Endothelial cell of umbilical vein (primary cell): ENCODE data around the gene RUSC2. TPM values are rescaled to one million over a fixed set of nuclear protein-coding genes. Genes with fewer than 3 reads are reported as not detected.

Source experiments
- BruUV-seq: library from RNA; stranded (reverse); fragments of 400-500 nt; replicated peaks from 2 replicates; lab custom pipeline; 2021; lab: Mats Ljungman, UMichigan
- CTCF ChIA-PET: fragments of 300-600, 350-600 bp; sonication (Branson Sonifier 250); formaldehyde crosslinking; loops from one replicate; lab custom pipeline; 2021; ENCODE audit warnings: antibody characterized with exemption, inconsistent platforms; lab: Charles Lee
- POLR2A ChIA-PET: fragments of 300-600, 350-600 bp; sonication (Branson Sonifier 250); formaldehyde crosslinking; loops from one replicate; lab custom pipeline; 2021; ENCODE audit warnings: antibody characterized with exemption, inconsistent platforms; lab: Charles Lee
- DNase-seq: peaks from one replicate; pipeline ENCODE4 v3.0.0-alpha.2; 2011; ENCODE audit warnings: low read depth, low spot score
- FAIRE-seq: peaks from 2 replicates; lab custom pipeline; 2011; peaks lifted over from hg19 to GRCh38; lab: Jason Lieb, UNC
- H2AFZ ChIP-seq: 2 replicates; pipeline ENCODE4 v1.6.0; 2012; ENCODE audit warnings: low read depth, low read length, control low read depth, inconsistent platforms
- H3K27ac ChIP-seq: 2 replicates; pipeline ENCODE4 v1.5.1; 2011; ENCODE audit warnings: low read depth, mild to moderate bottlenecking, control low read depth, low read length, moderate library complexity; ENCODE audit not compliant: insufficient read depth
- H3K27me3 ChIP-seq, 2 experiments: 2 replicates each; pipeline versions ENCODE4 v1.6.0 to v1.6.1; 2011; ENCODE audit warnings: low read length in 2 of 2, mixed read lengths in 1 of 2; ENCODE audit not compliant: control insufficient read depth in 2 of 2, insufficient read depth in 2 of 2
- H3K36me3 ChIP-seq, 2 experiments: 2 replicates in 1 of 2; 3 replicates in 1 of 2; pipeline ENCODE4 v1.5.1; 2011; ENCODE audit warnings: low read length in 2 of 2, mild to moderate bottlenecking in 1 of 2, moderate library complexity in 1 of 2; ENCODE audit not compliant: control insufficient read depth in 2 of 2, insufficient read depth in 2 of 2; ENCODE audit errors: extremely low read depth in 1 of 2
- H3K4me1 ChIP-seq: 3 replicates; pipeline ENCODE4 v1.5.1; 2011; ENCODE audit warnings: mild to moderate bottlenecking, low read length; ENCODE audit not compliant: control insufficient read depth, insufficient read depth; ENCODE audit errors: extremely low read depth
- H3K4me2 ChIP-seq: 2 replicates; pipeline ENCODE4 v1.6.1; 2011; ENCODE audit warnings: low read length, control low read depth, mixed read lengths; ENCODE audit not compliant: insufficient read depth
- H3K4me3 ChIP-seq, 3 experiments: fragments of 200-600 bp in 1 of 3; sonication (generic), shearing (Covaris generic) in 1 of 3; replicated peaks in 1 of 3; 2 replicates each; pipeline ENCODE4 v1.5.1; 2011 to 2016; ENCODE audit warnings: control low read depth in 3 of 3, low read length in 3 of 3, mild to moderate bottlenecking in 2 of 3, inconsistent platforms in 1 of 3, low read depth in 1 of 3, moderate library complexity in 1 of 3; ENCODE audit not compliant: insufficient read depth in 1 of 3
- H3K79me2 ChIP-seq: 2 replicates; pipeline ENCODE4 v1.6.0; 2012; ENCODE audit warnings: low read length, inconsistent platforms; ENCODE audit not compliant: control insufficient read depth, insufficient read depth
- H3K9ac ChIP-seq: replicated peaks from 2 replicates; pipeline ENCODE3; 2011; ENCODE audit warnings: low read length, control low read depth; ENCODE audit not compliant: insufficient read depth; ENCODE audit errors: extremely low read depth
- H3K9me1 ChIP-seq: replicated peaks from 3 replicates; pipeline ENCODE4 v1.6.0; 2011; ENCODE audit warnings: mild to moderate bottlenecking, low read length; ENCODE audit not compliant: control insufficient read depth, insufficient read depth; ENCODE audit errors: extremely low read depth
- H3K9me3 ChIP-seq: replicated peaks from 2 replicates; pipeline ENCODE4 v1.5.1; 2012; ENCODE audit warnings: low read length, inconsistent platforms; ENCODE audit not compliant: control insufficient read depth, insufficient read depth
- H4K20me1 ChIP-seq: replicated peaks from 2 replicates; pipeline ENCODE3; 2011; ENCODE audit warnings: mild to moderate bottlenecking, low read length; ENCODE audit not compliant: control insufficient read depth, insufficient read depth; ENCODE audit errors: extremely low read depth
- CTCF ChIP-seq, 2 donors: IDR thresholded peaks; 1 replicate in 1 of 2; 2 replicates in 1 of 2; pipeline ENCODE4 v1.5.1; 2011; ENCODE audit warnings: low read length in 2 of 2, mild to moderate bottlenecking in 2 of 2, moderate library complexity in 2 of 2, control low read depth in 1 of 2, inconsistent platforms in 1 of 2, low read depth in 1 of 2; ENCODE audit not compliant: insufficient read depth in 1 of 2; ENCODE audit errors: extremely low read depth in 1 of 2
- EZH2 ChIP-seq: IDR thresholded peaks from 2 replicates; pipeline ENCODE4 v1.6.1; 2012; ENCODE audit warnings: borderline replicate concordance, low read depth, mild to moderate bottlenecking, moderate library complexity, low read length, inconsistent platforms; ENCODE audit not compliant: severe bottlenecking
- FOS ChIP-seq: IDR thresholded peaks from 2 replicates; pipeline ENCODE4 v1.6.1; 2011; ENCODE audit warnings: mild to moderate bottlenecking, low read length, moderate library complexity, borderline replicate concordance; ENCODE audit not compliant: insufficient read depth
- GATA2 ChIP-seq: IDR thresholded peaks from 2 replicates; pipeline ENCODE4 v1.7.0; 2011; ENCODE audit warnings: low read depth, mild to moderate bottlenecking, moderate library complexity, mixed read lengths, low read length; ENCODE audit not compliant: insufficient read length, insufficient read depth
- JUN ChIP-seq: IDR thresholded peaks from 2 replicates; pipeline ENCODE4 v1.6.1; 2011; ENCODE audit warnings: borderline replicate concordance, low read depth; ENCODE audit not compliant: insufficient read length, insufficient read depth
- MAX ChIP-seq: IDR thresholded peaks from 2 replicates; pipeline ENCODE4 v1.6.1; 2011; ENCODE audit not compliant: insufficient read depth, insufficient read length
- MYC ChIP-seq: IDR thresholded peaks from one replicate; pipeline ENCODE4 v1.6.1; 2011; ENCODE audit warnings: mild to moderate bottlenecking, low read depth, low read length
- POLR2A ChIP-seq: IDR thresholded peaks from 2 replicates; pipeline ENCODE4 v1.6.1; 2012; ENCODE audit warnings: low read depth, mild to moderate bottlenecking, control low read depth, low read length
- dilution Hi-C: fragments of 300-500 bp; cut with MboI; formaldehyde crosslinking; loops from one replicate; pipeline ENCODE4 v1.15.0; 2019; ENCODE audit warnings: low sequenced_read_pairs; ENCODE audit not compliant: extremely low pct_ligation_motif_present
- intact Hi-C: fragments of 100-400 bp; cut with micrococcal nuclease; formaldehyde crosslinking; loops from one replicate; pipeline ENCODE4 v1.10.0; 2022
- polyA plus RNA-seq, 4 experiments: library from polyadenylated mRNA; depleted of rRNA in 3 of 4; stranded (reverse) in 3 of 4; unstranded in 1 of 4; fragments of >200 nt; gene quantifications; 2 replicates each; pipeline versions ENCODE4 v1.2.1 to v1.2.3, GENCODE V29; 2011 to 2012; ENCODE audit warnings: missing spikeins in 1 of 4
- total RNA-seq: library from RNA; stranded (reverse); gene quantifications from 2 replicates; pipeline ENCODE4 v1.2.3, GENCODE V29; 2021

The RUSC2 gene
- total and polyA plus RNA-seq, 2 donors (not counting 3 experiments of a cell fraction or from before 2014, with no cell fraction given) = 26.1 to 46.2 TPM

GRCh38 chr9:35520364-35520710, 30.4 kb downstream of the RUSC2 start:
- Histone ChIP-seq H3K9me1 (no peaks in the 10 kb centered on the region), H3K36me3 (no peaks in the 10 kb centered on the region), H3K27me3 (no peaks in the 10 kb centered on the region), H3K9me3 (no peaks in the 10 kb centered on the region), H3K9ac (peak overlapping the region; percentile 90), H3K4me2 (no peak overlapping the region), H3K79me2 (peaks cover 71% of the 10 kb centered on the region), H3K4me1 (peaks cover 57% of the 10 kb centered on the region), H2AFZ (no peak overlapping the region), H3K27ac (peak overlapping the region; percentile 99), H3K4me3 (no peak overlapping the region), H4K20me1 (no peaks in the 10 kb centered on the region)
- intact Hi-C loops (no loop called here), dilution Hi-C loops (no loop called here)
- POLR2A ChIA-PET = interaction anchor here (0.7 to 1.4 kb wide), 2 partner anchors 18 to 25 kb away, joined by 3 to 4 read pairs; no protein-coding TSS in a partner anchor
- no TSS peak for BruUV-seq
- TF ChIP-seq CTCF (IDR thresholded peaks at IDR 0.05; ENCODE audit: extremely low read depth in 1 of 2, insufficient read depth in 1 of 2, low read depth in 1 of 2, low read length in 2 of 2) = no peak
- no peak for TF ChIP-seq MAX
- TF ChIP-seq MYC = no peak
- no peak for TF ChIP-seq EZH2
- no peak for TF ChIP-seq FOS
- no peak for TF ChIP-seq POLR2A
- no peak for TF ChIP-seq JUN
- no peak for TF ChIP-seq GATA2
- FAIRE-seq (no peak), DNase-seq (no peak)
- CTCF ChIA-PET = interaction anchor here (0.6 to 7.2 kb wide), 5 partner anchors 12 to 33 kb away, joined by 3 to 83 read pairs (median 29); partner anchors contain the start of gene RUSC2
